Smooth muscle cell of the brain vasculature (primary cell): ENCODE data around the gene HYAL3.
"Not testable (repeated sequence)": the region's sequence is repeated elsewhere in the genome, so short reads cannot be mapped to it uniquely, and the experiment has no call there.

Experiments
- DNase-seq: peaks from one replicate; pipeline ENCODE4 v3.0.0-alpha.2; 2012; ENCODE audit warnings: low read depth, low spot score

HYAL3 gene

GRCh38 chr3:50290161-50290641 lies 9.0 kb downstream of the HYAL3 start:
- DNase-seq: no peak

DNA sequence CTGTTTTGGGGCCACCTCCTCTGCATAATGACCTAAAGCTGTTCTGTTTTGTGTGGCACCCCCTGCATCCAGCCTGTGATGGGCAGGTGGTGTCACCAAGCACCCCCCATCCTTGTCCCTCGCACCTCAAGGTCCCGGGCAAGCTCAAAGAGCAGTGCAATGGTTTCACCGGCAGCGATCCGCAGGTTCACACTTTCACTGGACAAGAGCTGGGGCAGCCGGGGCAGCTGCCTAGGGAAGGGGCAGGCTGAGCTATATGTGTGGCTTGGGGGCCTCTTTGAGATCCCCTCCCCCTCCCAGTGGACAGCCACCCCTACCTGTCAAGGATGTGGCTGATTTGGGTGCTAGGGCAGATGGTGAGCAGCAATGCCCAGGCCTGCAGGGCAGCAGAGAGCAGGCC lies 10.1 kb downstream of the HYAL3 start:
- no peak for DNase-seq

DNA sequence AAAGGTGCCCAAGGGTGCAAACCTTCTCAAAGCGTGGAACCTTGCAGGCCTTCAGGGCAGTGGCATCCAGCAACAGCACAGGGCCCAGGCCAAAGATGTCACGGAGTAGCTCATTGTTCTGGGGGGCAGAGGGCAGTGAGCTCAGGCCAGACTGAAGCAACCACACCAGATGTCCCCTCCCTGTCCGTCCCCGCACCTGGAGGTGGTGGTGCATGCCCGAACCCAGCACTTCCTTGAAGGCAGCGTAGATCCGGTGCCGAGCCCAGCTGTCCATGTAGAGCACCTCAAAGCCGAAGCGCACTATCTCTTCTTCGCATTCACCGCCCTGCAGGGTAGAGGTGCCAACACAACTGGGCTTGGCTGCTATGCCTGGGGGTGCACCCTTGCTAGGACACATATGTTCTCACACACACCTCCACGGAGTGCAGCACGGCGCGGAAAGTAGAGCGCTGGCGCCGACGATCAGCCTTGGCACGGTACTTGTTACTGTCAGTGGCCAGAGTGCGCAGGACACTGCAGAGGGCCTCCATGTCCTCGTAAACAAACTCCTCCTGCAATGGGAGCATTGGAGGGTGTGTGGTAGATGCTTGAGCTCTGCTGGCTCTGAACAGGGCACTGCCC lies 10.7 kb downstream of the HYAL3 start:
- no peak for DNase-seq

DNA sequence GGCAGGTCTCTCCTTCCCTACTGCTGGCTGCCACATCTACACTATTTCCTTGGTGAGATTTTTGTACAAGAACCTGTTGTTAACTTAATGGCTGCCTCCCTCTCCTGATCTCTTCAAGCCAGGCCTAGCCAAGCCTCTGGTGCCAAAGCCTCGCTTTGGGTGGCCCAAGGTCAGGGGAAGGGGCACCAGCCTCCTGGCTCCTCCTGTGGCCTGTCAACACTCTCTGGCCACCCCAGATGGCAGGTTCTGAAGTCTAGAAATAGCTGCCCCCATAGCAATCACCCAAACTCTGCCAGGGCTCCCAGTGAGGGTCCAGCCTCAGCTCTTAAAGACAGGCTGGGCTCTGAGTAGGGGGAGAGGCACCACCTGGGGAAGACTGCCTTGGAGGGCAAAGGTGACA lies 11.9 kb downstream of the HYAL3 start:
- no peak for DNase-seq

- DNase-seq: no peak
Measured at GRCh38 chr3:50286322-50287227, 12.6 kb downstream of the HYAL3 start.

DNA sequence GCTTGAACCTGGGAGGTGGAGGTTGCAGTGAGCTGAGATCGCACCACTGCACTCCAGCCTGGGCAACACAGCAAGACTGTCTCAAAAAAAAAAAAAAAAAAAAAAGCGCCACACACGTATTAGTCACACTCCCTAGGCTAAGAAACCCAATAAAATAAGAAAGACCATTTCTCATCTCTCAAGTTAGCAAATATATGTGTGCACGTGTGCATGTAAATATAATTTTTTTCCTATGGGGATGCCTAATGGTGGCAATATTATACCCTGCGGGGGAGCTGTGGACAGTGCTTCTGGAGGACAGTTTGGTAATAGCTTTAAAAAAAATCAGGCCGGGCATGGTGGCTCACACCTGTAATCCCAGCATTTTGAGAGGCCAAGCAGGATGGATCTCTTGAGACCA lies 15.1 kb downstream of the HYAL3 start:
- DNase-seq: not testable (repeated sequence)

DNA sequence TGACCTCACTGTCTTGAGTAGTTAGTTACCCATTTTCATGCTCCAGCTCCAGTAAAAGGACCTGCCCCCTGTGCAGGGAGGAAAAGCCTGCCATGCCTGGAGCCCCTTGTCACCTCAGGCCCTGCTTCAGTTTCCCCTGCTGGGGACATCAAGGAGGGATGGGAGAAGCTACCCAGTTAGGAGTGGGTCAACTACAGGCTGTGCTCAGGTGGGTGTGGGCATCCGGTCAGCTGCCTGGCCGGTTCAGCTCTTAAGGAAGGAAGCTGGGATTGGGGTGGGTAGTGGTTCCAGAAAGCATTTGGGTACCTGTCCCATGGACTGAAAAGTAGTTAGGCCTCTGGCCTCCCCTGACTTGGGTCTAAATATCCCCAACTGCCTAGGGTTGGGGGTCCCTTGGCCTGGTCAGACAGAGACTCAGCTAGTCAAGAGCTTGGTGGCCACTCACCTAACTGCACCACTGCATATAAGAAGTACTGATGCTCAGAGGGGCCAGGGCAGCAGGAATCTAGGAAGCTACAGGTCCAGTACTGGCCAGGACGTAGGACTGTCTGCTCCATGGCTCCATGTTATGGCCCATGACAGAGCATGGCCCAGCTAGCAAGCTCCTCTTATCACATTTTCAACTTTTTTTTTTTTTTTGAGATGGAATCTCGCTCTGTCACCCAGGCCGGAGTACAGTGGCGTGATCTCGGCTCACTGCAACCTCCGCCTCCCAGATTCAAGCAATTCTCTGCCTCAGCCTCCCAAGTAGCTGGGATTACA lies 19.8 kb downstream of the HYAL3 start:
- no peak for DNase-seq

GRCh38 chr3:50278880-50279224 lies 20.4 kb downstream of the HYAL3 start, which contains the start of gene LSMEM2:
Gene LSMEM2 (plus strand): TSS chr3:50279087. CDS start chr3:50279114, 27 bp downstream.
- DNase-seq: no peak

DNA sequence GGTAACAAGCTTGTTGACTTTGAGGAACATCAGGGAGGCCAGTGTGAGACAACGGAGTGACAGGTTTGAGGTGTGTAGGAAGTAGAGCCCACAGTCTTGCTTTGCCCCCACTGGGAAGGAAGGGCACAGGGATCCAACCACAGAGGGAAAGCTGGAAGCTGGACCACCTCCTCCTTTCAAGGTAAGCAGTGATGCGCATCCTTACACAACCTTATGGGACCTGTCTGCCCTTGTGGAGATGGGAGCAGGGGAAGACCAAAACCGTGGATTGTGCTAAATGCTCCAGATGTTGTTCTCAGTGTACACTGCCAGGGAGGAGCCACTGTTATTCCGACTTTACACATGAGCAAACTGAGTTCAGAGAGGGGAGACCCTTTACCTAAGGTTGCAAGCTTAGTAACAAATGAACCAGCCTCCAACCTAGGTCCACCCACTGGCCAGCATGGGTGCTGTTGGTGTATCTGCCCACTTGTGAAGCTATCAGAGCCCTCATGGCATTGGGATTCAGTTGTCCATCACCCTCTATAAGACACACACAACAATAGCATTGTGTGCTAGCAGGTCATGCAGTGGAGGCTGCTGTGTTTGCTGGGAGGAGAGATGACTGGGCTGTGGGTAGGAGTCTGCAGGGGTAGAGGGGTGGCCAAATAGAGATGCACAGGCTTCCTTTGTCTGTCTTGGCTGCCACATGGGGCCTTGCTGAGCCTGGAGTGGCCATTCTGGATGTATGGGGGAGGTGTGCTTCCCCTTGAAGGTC lies 20.9 kb downstream of the HYAL3 start:
- no peak for DNase-seq

GRCh38 chr3:50276762-50277101 lies 22.5 kb downstream of the HYAL3 start:
- DNase-seq: no peak

GRCh38 chr3:50275996-50276761 lies 23.0 kb downstream of the HYAL3 start:
- DNase-seq: no peak

- DNase-seq: no peak
Measured at GRCh38 chr3:50275141-50275995, 23.8 kb downstream of the HYAL3 start.

DNA sequence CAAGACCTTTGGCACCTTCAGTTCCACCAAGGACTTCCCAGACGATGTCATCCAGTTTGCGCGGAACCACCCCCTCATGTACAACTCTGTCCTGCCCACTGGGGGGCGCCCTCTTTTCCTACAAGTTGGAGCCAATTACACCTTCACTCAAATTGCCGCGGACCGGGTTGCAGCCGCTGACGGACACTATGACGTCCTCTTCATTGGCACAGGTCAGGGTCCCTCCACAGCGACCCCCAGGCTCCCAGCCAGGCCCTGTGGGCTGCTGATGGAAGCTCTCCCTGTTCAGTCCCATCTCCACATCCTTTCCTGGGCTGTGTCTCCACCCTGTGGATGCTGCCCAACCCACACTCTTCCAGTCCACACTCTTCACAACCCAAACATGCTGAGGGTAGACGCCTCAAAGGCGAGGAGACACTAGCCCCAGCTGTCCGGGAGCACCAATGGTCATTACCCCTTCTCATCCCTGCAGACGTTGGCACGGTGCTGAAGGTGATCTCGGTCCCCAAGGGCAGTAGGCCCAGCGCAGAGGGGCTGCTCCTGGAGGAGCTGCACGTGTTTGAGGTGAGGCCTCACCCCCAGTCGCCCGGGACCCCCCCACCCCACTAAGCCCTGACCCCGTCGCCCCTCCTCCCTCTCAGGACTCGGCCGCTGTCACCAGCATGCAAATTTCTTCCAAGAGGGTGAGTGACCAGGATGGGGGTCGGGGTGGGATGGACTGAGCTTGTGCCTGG lies 24.7 kb downstream of the HYAL3 start:
- no peak for DNase-seq

GRCh38 chr3:50273689-50274065 lies 25.5 kb downstream of the HYAL3 start:
- no peak for DNase-seq

GRCh38 chr3:50272911-50273688 lies 26.1 kb downstream of the HYAL3 start:
- peak; percentile 43 for DNase-seq

DNA sequence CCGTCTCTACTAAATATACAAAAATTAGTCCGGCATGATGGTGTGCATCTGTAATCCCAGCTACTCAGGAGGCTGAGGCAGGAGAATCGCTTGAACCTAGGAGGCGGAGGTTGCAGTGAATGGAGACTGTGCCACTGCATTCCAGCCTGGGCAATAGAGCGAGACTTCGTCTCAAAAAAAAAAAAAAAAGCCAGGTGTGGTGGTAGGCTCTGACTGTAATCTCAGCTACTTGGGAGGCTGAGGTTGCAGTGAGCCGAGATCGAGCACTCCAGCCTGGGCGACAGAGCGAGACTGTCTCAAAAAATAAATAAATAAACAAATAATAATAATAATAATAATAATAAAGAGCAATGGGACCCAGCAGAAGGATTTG lies 26.7 kb downstream of the HYAL3 start:
- not testable (repeated sequence) for DNase-seq

DNA sequence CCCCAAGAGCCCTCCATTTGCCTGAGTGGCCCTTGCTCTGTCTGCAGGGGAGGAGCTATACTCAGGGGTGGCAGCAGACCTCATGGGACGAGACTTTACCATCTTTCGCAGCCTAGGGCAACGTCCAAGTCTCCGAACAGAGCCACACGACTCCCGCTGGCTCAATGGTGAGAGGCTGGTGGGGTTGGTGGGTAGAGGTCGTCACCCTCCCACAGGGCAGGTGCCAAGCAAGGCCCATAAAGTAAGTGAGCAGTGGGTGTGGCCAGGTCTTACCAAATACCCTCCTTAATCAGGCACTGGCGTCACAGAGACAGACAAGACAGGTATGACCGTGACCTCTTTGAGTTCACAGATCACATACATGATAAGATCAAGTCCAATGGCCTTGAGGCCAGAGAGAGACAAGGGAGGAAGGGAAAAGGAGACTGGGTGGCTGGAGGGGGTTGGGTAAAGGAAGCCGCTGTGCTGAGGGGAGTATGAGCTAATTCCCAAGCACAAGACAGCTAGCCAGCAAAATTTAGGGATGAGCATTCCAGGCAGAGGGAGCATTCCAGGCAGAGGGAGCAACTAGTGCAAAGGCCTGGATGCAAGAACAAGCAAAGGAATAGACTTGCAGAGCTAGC lies 27.8 kb downstream of the HYAL3 start:
- DNase-seq: no peak
